Effector memory CD8-positive, alpha-beta T cell (primary cell): ENCODE results near the gene ATRNL1.

ENCODE experiments used
- ATAC-seq: fragments of 150-1000 bp; cut with Tn5 transposase; replicated peaks from 2 replicates; pipeline ENCODE4 v1.10.0; 2021; ENCODE audit warnings: mild to moderate bottlenecking, moderate library complexity
- DNase-seq, 3 experiments: peaks; one replicate each; pipeline ENCODE4 v3.0.0; 2021
- H3K27ac Mint-ChIP-seq, 2 donors: one replicate each; pipeline ENCODE4 v1.8.0; 2022; ENCODE audit warnings: mild to moderate bottlenecking in 2 of 2, mixed read lengths in 2 of 2, moderate library complexity in 2 of 2
- H3K27me3 Mint-ChIP-seq, 2 donors: one replicate each; pipeline ENCODE4 v1.8.0; 2022; ENCODE audit warnings: mixed read lengths in 2 of 2
- H3K36me3 Mint-ChIP-seq: one replicate; pipeline ENCODE4 v1.8.0; 2022; ENCODE audit warnings: mild to moderate bottlenecking, moderate library complexity, mixed read lengths; ENCODE audit not compliant: insufficient read depth
- H3K4me1 Mint-ChIP-seq, 2 donors: one replicate each; pipeline ENCODE4 v1.8.0; 2022; ENCODE audit warnings: low read depth in 2 of 2, mixed read lengths in 2 of 2
- H3K4me3 Mint-ChIP-seq, 2 donors: one replicate each; pipeline ENCODE4 v1.8.0; 2022; ENCODE audit warnings: mild to moderate bottlenecking in 2 of 2, mixed read lengths in 2 of 2, moderate library complexity in 2 of 2
- H3K9me3 Mint-ChIP-seq, 2 donors: one replicate each; pipeline ENCODE4 v1.8.0; 2022; ENCODE audit warnings: mixed read lengths in 2 of 2
- total RNA-seq, 9 experiments: gene quantifications; one replicate each; lab custom pipeline; 2026; lab: John Stamatoyannopoulos, UW

The ATRNL1 gene, protein sequence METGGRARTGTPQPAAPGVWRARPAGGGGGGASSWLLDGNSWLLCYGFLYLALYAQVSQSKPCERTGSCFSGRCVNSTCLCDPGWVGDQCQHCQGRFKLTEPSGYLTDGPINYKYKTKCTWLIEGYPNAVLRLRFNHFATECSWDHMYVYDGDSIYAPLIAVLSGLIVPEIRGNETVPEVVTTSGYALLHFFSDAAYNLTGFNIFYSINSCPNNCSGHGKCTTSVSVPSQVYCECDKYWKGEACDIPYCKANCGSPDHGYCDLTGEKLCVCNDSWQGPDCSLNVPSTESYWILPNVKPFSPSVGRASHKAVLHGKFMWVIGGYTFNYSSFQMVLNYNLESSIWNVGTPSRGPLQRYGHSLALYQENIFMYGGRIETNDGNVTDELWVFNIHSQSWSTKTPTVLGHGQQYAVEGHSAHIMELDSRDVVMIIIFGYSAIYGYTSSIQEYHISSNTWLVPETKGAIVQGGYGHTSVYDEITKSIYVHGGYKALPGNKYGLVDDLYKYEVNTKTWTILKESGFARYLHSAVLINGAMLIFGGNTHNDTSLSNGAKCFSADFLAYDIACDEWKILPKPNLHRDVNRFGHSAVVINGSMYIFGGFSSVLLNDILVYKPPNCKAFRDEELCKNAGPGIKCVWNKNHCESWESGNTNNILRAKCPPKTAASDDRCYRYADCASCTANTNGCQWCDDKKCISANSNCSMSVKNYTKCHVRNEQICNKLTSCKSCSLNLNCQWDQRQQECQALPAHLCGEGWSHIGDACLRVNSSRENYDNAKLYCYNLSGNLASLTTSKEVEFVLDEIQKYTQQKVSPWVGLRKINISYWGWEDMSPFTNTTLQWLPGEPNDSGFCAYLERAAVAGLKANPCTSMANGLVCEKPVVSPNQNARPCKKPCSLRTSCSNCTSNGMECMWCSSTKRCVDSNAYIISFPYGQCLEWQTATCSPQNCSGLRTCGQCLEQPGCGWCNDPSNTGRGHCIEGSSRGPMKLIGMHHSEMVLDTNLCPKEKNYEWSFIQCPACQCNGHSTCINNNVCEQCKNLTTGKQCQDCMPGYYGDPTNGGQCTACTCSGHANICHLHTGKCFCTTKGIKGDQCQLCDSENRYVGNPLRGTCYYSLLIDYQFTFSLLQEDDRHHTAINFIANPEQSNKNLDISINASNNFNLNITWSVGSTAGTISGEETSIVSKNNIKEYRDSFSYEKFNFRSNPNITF (N-terminal part only)
- total RNA-seq = 0 to 1.9 (median 0) reads per million in 9 experiments

DNA sequence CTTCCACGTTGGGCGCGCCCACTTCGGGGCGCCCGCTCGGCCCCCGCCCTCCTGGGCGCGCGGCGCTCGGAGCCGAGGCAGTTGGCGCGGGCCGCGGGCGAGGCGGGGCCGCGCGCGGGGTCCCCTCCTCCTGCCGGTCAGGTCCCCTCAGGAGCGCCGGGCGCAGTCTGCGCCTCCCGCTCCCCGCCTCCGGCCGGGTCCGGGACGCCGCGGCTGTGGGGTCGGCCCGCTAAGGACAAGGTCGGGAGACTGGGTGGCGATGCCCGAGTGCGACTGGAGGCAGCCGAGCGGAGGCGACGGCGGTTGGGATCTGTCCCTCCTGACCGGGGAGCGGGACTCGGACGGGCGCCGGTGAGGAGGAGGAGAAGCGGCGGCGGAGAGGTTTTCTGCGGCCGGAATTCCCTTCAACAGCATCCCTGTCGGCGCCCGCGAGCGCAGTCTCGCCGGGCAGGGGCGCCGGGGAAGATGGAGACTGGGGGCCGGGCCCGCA is at the start of gene ATRNL1:
Gene ATRNL1, plus strand, starts transcription at position 80 of the 490 bp plus-strand sequence. Its CDS starts 386 bp downstream, at position 466.
- peaks cover 50 to 58% of the 10 kb centered on the region in 2 donors for H3K27me3 Mint-ChIP-seq
- peaks cover 6 to 13% of the 10 kb centered on the region in 2 donors for H3K4me1 Mint-ChIP-seq
- no peak within 1 kb of the TSS for H3K27ac Mint-ChIP-seq
- no peaks in the 10 kb centered on the region for H3K9me3 Mint-ChIP-seq
- peak within 1 kb of the TSS; percentile 75 to 82 for H3K4me3 Mint-ChIP-seq
- peak; percentile 42 for ATAC-seq
- no peak for DNase-seq
- no peaks in the 10 kb centered on the region for H3K36me3 Mint-ChIP-seq

GRCh38 chr10:115043719-115044118 is 49.4 kb upstream of the ATRNL1 start:
- H3K27me3 Mint-ChIP-seq = peaks cover 10 to 22% of the 10 kb centered on the region in 2 donors
- peaks cover 2% of the 10 kb centered on the region for H3K36me3 Mint-ChIP-seq
- DNase-seq (no peak), ATAC-seq (no peak)
- no peaks in the 10 kb centered on the region for H3K4me1 Mint-ChIP-seq
- H3K9me3 Mint-ChIP-seq = no peaks in the 10 kb centered on the region
- H3K4me3 Mint-ChIP-seq = no peak overlapping the region
- no peak overlapping the region for H3K27ac Mint-ChIP-seq

GRCh38 chr10:115044891-115045290 is 48.3 kb upstream of the ATRNL1 start:
- no peak overlapping the region for H3K4me3 Mint-ChIP-seq
- H3K36me3 Mint-ChIP-seq = peaks cover 2% of the 10 kb centered on the region
- no peaks in the 10 kb centered on the region for H3K9me3 Mint-ChIP-seq
- DNase-seq (no peak), ATAC-seq (no peak)
- peaks cover 0 to 20% of the 10 kb centered on the region in 2 donors for H3K27me3 Mint-ChIP-seq
- H3K27ac Mint-ChIP-seq = no peak overlapping the region
- no peaks in the 10 kb centered on the region for H3K4me1 Mint-ChIP-seq

- Mint-ChIP-seq H3K27me3 (peaks cover 0 to 20% of the 10 kb centered on the region in 2 donors), H3K4me1 (no peaks in the 10 kb centered on the region), H3K9me3 (no peaks in the 10 kb centered on the region), H3K27ac (no peak overlapping the region), H3K4me3 (no peak overlapping the region), H3K36me3 (peaks cover 2% of the 10 kb centered on the region)
- ATAC-seq = no peak
- no peak for DNase-seq
These were observed 47.7 kb upstream of the ATRNL1 start for GRCh38 chr10:115045499-115045898.

GRCh38 chr10:115046686-115047236 is 46.4 kb upstream of the ATRNL1 start:
- H3K4me3 Mint-ChIP-seq = no peak overlapping the region
- no peak overlapping the region for H3K27ac Mint-ChIP-seq
- DNase-seq (no peak), ATAC-seq (no peak)
- no peaks in the 10 kb centered on the region for H3K4me1 Mint-ChIP-seq
- no peaks in the 10 kb centered on the region for H3K9me3 Mint-ChIP-seq
- peaks cover 0 to 20% of the 10 kb centered on the region in 2 donors for H3K27me3 Mint-ChIP-seq
- H3K36me3 Mint-ChIP-seq = peaks cover 2% of the 10 kb centered on the region

DNA sequence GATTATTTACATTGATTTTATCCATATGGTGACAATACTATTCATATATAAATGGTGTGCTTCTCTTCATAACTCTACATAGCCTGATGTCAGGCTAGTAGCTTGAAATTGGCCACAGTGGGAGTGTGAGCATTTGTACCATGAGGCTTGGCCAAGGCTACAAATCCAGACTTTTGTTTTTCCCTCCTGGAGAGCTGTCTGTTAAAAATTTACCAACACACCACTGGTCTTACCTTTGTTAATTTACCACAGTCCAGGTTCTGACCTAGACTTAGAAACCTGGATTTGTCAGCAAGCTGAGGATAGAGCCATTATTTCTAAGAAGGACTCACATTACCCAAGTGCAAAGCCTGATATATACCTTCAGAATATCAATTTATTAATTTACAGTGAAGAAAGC is 45.5 kb upstream of the ATRNL1 start:
- Mint-ChIP-seq H3K27ac (no peak overlapping the region), H3K36me3 (peaks cover 2% of the 10 kb centered on the region), H3K27me3 (peaks cover 0 to 20% of the 10 kb centered on the region in 2 donors), H3K9me3 (no peaks in the 10 kb centered on the region), H3K4me3 (no peak overlapping the region), H3K4me1 (no peaks in the 10 kb centered on the region)
- ATAC-seq = no peak
- no peak for DNase-seq

- Mint-ChIP-seq H3K27ac (no peak overlapping the region), H3K4me3 (no peak overlapping the region), H3K9me3 (no peaks in the 10 kb centered on the region), H3K4me1 (no peaks in the 10 kb centered on the region), H3K36me3 (no peaks in the 10 kb centered on the region), H3K27me3 (peaks cover 0 to 6% of the 10 kb centered on the region in 2 donors)
- no peak for ATAC-seq
- DNase-seq = no peak
These were observed 43.8 kb upstream of the ATRNL1 start for GRCh38 chr10:115049318-115049717.

DNA sequence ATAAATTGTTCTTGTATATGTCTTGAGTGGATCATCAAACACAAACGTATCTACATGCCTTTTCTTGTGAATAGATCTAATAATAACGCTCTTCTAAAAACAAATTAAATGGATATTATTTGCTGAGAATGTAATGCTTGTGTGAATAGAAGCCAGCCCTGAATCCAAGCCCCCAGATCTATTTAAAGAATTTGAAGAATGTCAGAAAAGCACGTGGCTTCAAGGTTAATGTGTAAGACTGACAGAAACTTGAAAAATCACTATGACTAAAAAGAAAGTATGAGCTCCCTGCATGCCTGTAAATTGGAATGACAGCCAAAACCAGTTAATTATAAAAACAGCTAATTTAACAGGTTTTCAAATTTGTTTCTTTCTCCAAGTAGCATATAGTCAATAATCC is 43.2 kb upstream of the ATRNL1 start:
- no peak overlapping the region for H3K4me3 Mint-ChIP-seq
- ATAC-seq = no peak

DNA sequence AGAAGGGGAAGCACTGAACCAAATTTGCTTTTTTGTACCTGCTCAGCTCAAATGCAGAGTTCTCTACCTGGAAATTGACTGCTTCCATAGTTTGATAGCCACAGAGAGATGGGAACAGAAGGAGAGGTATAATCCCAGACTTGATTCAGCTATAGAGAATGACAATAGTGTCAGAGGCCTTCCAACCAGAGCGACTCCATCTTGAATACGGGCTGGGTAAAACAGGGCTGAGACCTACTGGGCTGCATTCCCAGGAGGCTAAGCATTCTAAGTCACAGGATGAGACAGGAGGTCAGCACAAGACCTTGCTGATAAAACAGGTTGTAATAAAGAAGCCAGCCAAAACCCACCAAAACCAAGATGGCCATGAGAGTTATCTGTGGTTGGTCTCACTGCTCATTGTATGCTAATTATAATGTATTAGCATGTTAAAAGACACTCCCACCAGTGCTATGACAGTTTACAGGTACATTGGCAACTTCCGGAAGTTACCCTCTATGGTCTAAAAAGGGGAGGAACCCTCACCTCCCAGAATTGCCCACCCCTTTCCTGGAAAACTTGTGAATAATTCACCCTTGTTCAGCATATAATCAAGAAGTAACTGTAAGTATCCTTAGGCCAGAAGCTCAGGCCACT is 42.7 kb upstream of the ATRNL1 start:
- Mint-ChIP-seq H3K27me3 (no peaks in the 10 kb centered on the region), H3K36me3 (no peaks in the 10 kb centered on the region), H3K27ac (no peak overlapping the region), H3K4me1 (no peaks in the 10 kb centered on the region), H3K4me3 (no peak overlapping the region), H3K9me3 (no peaks in the 10 kb centered on the region)
- ATAC-seq = no peak
- no peak for DNase-seq

More for the DNA sequence above, 43.2 kb upstream of the ATRNL1 start:
- Mint-ChIP-seq H3K9me3 (no peaks in the 10 kb centered on the region), H3K27ac (no peak overlapping the region), H3K4me1 (no peaks in the 10 kb centered on the region), H3K36me3 (no peaks in the 10 kb centered on the region), H3K27me3 (no peaks in the 10 kb centered on the region)
- DNase-seq = no peak

- Mint-ChIP-seq H3K27ac (no peak overlapping the region), H3K27me3 (no peaks in the 10 kb centered on the region), H3K36me3 (no peaks in the 10 kb centered on the region), H3K4me1 (no peaks in the 10 kb centered on the region), H3K9me3 (no peaks in the 10 kb centered on the region), H3K4me3 (no peak overlapping the region)
- ATAC-seq (no peak), DNase-seq (no peak)
These were observed 41.9 kb upstream of the ATRNL1 start for GRCh38 chr10:115051216-115051615.

DNA sequence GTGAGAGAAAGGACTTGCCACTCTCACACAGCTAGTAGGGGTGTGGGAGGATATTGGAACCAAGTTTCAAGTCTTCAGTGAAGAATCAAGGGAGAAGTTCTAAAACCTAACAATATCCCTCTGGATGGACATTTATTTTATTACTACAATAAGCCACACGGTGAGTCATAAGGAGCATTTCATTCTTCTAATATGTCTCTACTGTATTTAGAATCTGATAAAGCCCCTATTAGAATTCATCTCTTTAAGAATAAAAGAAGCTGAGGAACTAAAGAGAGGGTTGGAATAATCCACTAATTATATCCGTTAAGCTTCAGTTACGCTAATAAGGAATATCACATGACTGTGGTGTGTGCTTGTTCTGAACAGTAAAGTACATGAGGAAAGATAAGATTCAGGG is 40.9 kb upstream of the ATRNL1 start:
- Mint-ChIP-seq H3K27ac (no peak overlapping the region), H3K27me3 (peaks cover 0 to 3% of the 10 kb centered on the region in 2 donors)

DNA sequence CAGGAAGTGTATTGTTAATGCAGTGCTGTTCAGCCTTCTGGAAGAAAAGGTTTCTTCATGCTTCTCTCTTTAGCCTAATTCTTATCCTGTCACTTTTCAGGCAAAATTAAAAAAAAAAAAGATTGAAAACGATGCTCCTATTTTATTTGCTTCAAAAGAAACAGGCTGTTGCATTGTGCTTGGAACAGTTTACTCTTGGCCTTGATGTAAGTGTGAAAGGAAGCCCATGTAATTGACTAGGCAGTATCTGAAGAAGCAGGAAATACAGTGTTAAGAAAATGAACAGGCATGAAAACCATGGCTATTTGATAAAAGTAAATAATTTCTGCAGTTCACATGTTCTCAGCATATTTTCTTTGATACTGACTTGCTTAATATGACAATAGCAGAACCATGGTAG is 40.4 kb upstream of the ATRNL1 start:
- DNase-seq (no peak), ATAC-seq (no peak)
- Mint-ChIP-seq H3K36me3 (no peaks in the 10 kb centered on the region), H3K4me3 (no peak overlapping the region), H3K9me3 (no peaks in the 10 kb centered on the region), H3K4me1 (no peaks in the 10 kb centered on the region), H3K27me3 (peaks cover 0 to 7% of the 10 kb centered on the region in 2 donors), H3K27ac (no peak overlapping the region)

More for the DNA sequence above, 40.9 kb upstream of the ATRNL1 start:
- H3K36me3 Mint-ChIP-seq = no peaks in the 10 kb centered on the region
- no peaks in the 10 kb centered on the region for H3K9me3 Mint-ChIP-seq
- no peak for DNase-seq
- ATAC-seq = no peak
- H3K4me1 Mint-ChIP-seq = no peaks in the 10 kb centered on the region
- no peak overlapping the region for H3K4me3 Mint-ChIP-seq
